Epidermal melanocyte (primary cell): ENCODE data around the gene ACTR6.
"Not testable (repeated sequence)": the region's sequence is repeated elsewhere in the genome, so short reads cannot be mapped to it uniquely, and the experiment has no call there.

ENCODE experiments used
- DNase-seq: peaks from one replicate; pipeline ENCODE4 v3.0.0; 2011; ENCODE audit warnings: low spot score; ENCODE audit not compliant: insufficient read length

Gene ACTR6

DNA sequence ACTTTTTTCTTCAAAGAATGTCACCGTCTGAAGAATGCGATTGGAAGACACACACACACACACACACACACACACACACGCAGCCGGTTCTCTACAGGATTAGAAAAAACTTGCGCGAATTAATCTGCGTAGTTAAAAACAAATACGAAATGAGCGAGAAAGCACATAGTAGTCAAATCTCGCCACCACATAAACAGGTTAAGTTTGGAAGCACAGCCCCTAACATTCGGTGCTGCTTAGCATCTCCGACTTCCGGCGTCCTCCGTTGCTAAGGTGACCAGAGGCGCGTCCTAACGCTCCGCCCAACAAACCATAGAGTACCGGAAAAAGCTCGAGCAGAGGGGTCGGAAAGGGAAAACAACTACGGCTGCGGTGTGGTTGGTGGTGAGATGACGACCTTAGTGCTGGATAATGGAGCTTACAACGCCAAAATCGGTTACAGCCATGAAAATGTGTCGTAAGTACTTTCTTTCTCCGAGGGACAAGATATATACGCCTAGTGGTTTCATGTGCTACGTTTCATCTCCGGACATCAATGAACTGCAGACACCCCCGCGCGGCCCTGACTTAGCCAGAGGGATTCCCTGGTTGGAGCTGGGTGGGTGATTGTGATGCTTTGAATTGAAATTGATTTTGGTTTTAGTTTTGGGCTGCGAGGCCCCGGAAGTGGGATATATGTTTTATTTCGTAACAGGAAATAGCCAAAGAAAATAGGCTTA is at the start of gene ACTR6:
ACTR6 (plus strand) TSS at position 353 of the 719 bp plus-strand sequence; CDS start at position 390, 37 bp downstream.
- DNase-seq: peak; percentile 90

DNA sequence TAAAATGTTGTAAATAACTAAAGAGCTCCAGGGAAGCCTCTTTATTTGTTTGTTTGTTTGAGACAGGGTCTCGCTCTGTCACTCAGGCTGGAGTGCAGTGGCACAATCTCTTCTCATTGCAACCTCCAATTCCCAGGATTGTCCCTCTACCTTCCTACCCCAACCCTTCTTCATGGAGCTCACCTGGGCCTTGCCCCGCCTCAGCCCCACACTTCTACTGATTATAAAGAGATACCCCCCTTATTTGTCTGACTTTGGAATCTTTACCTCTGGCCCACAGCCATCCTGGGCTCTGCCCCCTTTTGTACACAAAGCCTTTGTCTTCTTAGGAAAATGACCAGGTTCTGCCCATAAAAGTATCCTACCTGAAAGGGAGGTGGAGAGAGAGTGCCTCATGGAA is 48.8 kb upstream of the ACTR6 start:
- no peak for DNase-seq

DNA sequence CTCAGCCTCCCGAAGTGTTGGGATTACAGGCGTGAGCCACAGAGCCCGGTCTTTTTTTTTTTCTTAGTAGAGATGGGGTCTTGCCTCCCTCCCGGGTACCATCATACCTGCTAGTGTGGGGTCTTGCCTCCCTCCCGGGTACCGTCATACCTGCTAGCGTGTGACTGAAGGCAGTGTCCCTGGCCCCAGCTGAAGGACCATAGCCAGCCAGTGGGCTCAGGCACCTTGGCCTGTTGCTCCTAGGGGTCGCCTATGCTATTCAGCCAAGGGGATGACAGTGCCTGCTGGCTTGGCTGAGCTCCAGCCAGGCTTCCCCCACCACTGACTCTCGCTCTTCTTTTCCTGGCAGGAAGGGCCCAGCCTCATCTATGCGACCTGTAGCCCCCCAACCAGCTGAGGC is 47.5 kb upstream of the ACTR6 start:
- DNase-seq: no peak

DNA sequence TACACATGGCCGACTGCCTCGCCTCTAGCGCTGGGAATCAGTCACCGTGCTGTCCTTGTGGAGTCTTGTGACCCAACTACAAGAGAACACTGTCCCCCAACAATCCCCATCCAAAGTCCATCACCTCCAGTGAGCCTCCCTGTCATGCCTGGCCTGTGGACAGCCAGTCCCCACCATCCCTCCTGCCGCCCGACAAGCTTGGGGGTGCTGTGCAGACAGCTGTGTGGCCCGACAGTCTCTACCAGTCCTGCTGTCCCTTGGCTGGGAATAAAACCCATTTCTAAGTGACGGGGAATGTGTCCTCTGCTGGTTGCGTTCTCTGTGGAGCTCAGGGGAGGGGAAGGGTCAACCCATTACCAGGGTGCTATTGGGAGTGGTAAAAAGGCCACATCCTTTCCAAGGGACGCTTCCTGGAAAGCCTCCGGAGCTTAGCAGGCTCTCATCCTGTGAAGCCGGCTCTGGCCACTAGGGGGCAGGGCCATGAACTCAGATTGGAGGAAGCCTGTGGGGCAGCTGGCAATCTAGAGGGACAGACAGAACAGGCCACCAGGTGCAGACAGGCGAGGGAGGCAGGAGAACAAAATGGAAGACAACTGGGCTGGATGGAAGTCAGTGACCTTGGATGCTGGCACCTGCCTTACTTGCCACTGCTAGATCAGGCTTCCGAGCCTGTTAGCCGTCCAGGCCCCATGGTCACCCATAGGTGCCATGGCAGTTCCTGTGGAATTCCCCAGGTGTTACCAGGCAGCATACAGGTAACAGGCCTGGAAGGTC is 46.0 kb upstream of the ACTR6 start:
- DNase-seq: peak; percentile 27

DNA sequence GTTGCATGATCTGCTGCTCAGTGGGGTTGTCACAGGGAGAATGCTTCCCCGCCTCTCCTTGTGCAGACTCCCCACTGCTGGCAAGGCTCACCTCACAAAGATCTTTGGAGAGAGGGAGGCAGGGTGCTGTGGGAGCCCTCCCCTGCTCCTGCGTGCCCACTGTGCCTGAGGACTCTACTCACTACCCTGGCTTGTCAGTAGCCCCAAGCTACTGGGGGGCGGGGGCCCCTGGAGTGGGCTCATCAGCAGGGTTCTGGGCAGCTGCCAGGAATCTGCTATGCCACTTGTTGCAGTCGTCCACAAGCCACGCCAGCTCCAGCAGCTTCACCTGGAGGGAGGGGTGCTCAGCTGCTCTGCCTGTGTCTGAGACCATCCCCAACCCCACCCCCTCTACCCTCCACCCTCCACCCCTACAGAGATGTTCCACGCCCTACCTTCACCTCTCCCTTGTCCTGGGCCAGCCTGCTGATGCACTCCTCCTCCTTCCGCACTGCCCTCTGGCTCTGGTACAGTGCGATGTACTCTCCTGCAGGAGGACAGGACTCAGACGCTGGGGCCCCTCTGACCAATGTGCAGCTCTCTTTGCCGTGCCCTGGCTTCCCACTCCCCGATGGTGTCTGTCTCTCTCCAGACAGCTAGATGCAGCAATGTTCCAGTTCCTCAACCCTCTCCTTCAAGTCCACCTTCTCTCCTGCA is 43.7 kb upstream of the ACTR6 start:
- DNase-seq: no peak

DNA sequence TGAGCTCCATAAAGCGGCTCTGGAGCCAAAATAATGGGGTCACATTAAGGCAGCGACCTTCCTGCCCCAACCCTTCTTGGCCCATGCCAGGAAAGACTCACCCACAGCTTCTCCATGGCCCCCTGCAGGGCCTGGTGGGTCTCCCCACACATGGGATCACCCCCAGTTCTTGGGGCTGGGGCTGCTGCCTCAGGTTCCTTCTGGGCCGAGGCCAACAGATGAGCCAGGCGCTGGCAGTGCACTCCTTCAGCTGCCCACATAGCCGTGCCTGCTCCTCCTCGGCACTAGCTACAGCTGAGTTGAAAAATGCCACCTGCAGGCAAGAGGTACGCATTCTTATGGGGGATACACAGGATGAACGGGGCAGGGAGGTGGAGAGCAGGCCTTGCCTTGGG is 43.2 kb upstream of the ACTR6 start:
- no peak for DNase-seq

DNA sequence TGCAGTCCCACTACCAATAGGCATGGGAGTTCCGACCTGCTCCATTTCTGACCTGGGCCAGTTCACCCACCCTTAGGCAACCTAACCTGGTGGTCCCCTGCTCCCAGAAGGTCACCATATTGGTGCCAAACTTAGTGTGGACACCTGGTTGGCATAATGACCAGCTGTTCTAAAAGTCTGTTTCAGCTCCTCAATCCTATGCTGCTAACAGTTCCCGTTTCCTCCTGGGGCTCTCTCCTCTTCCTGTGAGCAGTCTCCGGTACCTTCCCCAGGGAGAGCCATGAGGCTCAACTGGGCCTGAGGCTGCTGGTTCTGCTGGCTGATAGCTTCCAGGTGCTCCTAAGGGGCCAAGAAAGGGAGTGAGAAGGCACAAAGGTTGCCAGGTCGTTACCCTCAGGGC is 42.1 kb upstream of the ACTR6 start:
- no peak for DNase-seq

DNA sequence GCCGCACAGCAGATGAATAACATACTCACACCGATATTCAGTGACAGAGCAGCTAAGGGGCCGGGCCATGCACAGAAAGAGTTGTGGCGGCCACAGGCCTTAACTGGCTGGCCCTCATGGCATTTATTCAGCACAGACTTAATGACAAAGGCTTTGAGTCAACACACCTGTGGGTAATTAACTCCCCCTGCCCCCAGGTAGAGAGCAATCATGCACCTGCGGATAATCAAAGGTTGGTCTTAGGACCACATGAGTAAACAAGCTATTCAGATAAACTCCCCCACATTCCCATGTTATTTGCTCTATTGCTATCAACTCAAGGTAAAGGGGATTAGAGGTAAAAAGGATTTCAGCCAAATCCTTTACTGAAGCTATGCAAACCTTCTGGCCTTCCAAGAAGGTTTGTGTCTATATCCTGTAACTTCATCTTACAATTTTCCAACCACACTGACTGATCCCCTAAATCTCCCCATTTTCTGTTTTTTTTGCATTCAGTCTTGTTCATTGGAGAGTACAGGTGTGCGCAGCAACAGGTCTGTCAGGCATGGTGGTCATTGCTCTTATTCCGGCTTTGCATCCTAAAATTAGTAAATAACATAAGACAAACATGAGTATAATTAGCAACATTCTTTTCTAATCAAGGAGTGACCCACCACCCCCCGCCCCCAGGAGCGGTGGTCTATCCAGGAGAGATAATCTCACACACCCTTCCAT is 41.1 kb upstream of the ACTR6 start:
- DNase-seq: no peak

DNA sequence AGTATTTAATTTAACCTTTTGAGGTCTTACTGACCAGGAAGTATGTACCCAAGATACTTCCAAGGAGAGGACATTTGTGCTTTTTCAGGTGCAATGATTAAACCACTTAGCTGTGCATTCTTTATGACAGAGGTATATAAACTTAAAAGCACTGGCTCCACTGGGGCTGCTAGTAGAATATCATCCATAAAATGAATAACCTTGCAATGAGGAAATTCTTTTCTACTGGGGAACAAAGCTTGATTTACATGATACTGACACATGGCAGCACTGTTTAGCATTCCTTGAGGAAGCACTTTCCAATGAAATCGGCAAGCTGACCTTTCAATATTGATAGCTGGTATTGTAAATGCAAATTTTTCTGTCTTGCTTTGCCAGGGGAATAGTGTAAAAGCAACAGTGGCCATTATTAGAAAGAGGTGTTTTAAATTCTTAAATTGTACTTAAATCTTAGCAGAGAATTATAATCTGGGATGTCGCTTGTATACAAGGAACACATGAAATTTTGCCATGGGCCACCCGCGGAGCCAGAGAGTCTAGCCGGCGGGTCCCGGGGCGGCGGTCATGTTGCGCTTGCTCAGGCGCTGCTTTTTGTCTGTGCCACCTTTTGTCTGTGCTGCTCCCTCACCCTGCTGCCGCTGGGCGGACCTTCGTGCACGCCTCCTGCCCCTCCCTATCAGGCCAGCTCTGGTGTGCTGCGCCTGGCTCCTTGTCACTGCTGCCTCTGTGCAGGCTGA is 37.0 kb upstream of the ACTR6 start:
- peak; percentile 71 for DNase-seq

DNA sequence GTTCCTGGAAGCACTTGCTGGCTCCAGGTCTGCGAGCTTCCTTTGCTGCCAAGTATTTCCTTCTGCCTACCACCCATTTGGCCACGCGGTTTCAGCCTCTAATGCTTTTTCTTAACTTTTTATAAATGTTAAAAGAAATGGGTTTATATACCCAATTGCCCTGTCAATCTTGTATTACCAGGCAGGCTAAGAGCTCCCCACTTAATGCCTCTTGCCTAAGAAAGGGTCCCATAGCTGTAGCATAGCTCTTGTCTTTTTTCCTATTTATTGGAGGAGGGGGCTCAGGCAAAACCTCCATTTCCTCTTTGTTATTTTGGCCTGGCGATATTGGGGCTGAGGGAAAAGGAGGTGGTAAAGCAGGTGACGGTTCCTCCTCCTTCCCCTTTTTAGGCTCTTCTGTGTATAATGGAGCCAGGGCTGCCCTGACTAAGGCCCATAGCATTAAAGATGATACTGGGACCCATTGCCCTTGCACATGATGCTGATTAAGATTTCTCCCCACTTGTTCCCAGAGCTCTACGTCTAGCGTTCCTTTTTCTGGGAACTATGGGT is 36.4 kb upstream of the ACTR6 start:
- no peak for DNase-seq

DNA sequence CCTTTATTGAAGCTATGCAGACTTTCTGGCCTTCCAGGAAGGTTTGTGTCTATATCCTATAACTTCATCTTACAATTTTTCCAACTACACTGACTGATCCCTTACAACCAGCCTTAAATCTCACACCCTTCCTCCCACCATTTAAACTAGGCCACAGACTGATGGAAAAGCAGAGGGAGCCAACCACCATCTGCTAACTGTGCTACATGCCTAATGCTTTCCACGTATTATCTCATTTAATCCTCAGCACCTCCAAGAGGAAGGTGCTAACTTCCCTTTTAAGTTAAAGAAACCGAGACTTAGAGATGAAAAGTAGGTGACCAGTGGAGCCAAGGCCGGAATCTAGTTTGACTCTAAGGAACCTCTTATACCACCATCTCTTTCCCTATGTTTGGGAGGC is 35.3 kb upstream of the ACTR6 start:
- no peak for DNase-seq

DNA sequence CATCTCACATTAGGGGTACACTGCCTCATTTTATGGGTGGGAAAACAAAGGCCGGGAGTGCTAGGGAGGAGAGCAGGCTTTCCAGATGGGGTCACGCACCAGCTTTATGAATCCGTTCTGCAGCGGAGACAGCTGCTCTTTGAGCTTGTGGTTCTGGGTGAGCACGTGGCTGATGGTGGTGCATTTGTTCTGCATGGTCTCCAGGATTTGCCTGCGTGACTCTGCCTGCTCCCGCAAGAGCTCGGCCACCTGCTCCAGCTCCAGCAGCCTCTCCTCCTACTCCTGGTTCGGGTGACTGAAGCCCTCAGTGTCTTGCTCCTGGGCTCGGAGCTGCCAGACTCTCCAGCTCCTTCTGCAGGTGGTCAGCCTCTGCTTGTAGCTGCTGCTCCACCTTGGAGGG is 34.4 kb upstream of the ACTR6 start:
- no peak for DNase-seq

DNA sequence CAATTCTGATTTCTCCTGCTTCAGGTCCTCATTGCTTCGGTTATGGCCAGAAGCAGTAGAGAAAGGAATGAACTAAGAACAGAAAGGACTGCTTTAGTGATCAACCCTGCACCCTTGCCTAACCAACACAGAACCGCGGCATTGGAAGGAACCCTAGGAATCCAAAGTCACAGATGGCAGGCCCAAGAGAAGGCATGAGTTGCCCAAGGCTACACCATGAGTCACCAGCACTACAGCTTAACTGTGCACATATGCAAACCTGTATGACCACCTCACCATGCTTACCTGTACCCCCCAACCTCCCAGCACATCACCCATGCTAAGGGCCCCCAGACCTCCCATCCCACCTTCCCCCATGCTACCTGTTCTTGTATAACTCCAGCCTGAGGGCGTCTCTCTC is 32.1 kb upstream of the ACTR6 start:
- DNase-seq: no peak

DNA sequence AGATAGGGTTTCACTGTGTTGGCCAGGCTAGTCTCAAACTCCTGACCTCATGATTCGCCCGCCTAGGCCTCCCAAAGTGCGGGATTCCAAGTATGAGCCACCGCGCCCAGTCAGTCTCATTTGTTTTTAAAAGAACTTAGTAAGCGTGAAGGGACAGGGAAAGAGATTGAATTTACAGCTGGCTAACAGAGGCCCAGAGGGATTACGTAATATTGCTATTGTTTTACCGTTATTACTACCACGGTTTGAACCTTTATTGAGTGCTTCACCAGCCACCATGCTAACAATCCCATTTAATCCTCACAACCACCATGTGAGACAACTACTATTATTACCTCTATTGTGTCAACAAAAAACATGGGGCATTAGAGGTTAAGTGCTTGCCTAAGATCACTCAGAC is 31.3 kb upstream of the ACTR6 start:
- no peak for DNase-seq

DNA sequence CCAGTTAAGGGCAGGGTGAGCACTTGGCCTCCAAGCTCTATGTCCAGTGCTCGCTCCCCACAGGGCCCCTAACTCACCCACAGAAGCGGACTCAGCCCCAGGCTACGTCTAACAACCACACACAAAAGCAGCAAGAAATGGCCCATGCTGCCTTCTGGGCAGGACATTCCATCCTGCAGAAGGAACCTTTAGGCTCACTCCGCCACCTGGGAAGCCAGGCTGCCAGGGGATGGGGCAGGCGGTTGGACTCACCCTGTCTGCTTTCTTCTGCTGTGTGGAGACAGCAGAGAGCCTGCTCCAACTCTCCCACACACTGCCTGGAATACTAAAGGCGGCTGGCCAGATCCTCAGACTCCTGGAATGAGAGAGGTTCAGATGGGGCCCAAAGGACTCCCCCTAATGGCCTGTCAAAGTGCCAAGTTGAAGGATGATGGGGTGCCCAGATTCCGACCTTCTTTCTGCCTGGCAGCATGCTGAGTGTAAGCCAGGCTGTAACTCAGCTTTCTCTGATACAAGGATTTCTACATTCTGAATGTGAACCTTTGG is 30.2 kb upstream of the ACTR6 start:
- DNase-seq: no peak

DNA sequence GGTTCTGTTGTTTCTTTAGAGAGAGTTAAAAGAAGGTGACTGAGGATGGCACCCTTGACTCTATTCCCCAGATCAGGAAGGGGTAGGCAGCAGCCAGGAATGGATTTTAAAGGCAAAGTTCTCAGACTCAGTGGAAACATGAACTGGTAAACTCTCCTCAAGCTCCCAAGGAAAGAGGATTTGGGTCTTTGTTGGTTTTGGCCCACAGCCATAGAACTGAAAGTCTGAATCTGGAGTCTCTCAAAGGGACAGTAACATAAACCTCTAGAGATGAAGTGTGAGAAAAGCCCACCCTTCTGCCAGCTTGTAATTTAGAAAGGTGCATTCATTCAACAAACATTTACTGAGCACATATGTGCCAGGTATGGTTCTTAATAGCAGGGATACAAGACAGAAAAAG is 29.4 kb upstream of the ACTR6 start:
- DNase-seq: no peak

DNA sequence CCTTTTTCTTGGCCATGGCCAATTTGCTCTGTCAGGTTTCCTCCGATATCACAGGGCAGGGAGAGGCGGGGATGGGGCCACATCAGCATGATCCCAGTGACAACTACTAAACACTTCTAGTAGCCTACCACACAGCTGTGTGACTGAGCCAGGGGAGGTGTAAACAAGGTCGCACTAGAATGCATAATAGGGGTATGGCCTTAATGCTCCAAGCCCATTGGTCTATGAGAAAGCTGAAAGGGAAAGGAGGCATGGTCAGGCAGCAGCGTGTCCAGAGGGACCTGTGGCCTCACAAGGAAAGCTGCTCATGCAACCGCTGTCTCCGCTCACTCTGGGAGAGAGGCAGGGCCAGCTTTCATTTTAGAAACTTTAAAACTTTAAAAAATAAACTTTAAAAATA is 27.5 kb upstream of the ACTR6 start:
- no peak for DNase-seq

DNA sequence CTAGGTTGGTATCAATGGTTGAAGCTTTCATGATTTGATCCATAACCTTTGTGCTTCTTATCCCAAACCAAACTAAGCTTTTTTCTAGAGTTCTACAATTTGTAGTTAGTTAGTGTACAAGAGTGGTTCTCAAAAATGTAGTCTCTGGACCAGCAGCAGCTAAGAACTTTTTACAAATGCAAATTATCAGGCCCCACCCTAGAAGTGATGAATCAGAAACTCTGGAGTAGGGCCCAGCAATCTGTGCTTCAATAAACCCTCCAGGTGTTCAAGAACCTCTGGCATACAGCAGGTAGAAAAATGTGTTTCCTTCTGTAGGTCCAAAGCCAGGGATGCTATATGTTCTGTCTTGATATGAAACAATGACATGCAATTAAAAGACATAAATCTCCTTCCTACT is 26.1 kb upstream of the ACTR6 start:
- no peak for DNase-seq

DNA sequence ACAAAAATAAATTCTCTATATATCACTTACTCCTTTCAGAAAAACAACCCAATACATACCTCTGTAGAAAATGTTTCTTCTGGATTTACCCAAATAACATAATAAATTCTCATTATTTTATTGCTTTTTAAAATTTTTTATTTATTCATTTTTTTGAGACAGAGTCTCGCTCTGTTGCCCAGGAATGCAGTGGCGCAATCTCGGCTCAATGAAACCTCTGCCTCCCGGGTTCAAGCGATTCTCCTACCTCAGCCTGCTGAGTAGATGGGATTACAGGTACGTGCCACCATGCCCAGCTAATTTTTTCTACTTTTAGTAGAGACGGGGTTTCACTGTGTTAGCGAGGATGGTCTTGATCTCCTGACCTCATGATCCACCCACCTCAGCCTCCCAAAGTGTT is 24.1 kb upstream of the ACTR6 start:
- DNase-seq: not testable (repeated sequence)

DNA sequence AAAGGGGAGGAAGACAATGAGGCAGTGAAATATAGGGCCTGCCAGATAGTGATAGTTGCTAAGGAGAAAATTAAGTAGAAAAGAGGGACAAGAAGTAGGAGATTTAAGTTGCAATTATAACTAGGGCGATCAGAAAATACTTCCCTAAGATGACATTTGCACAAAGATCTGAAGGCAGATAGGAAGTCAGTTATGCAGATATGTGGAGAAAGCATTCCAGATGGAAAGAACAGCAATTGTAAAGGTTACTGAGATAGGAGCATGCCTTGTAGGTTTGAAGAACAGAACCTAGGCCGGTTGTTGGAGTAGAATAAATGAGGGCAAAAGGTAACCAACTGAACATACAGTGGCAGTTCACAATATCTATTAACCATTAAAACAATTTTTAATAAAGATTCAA is 21.4 kb upstream of the ACTR6 start:
- no peak for DNase-seq
